Astrocyte of the spinal cord (primary cell): ENCODE measurements around the gene DLEC1.
"Not testable (repeated sequence)": the region's sequence is repeated elsewhere in the genome, so short reads cannot be mapped to it uniquely, and the experiment has no call there.

Experiments
- DNase-seq: peaks from one replicate; pipeline ENCODE4 v3.0.0; 2011; ENCODE audit warnings: low read depth, low spot score
- H3K4me3 ChIP-seq: 2 replicates; pipeline ENCODE4 v1.5.1; 2011; ENCODE audit warnings: low read depth, mild to moderate bottlenecking, low read length, moderate library complexity
- CTCF ChIP-seq: IDR thresholded peaks from 2 replicates; pipeline ENCODE4 v1.5.1; 2012; ENCODE audit warnings: low read depth, mild to moderate bottlenecking, low read length, inconsistent platforms
- in situ Hi-C: cut with HindIII; loops from 2 replicates; pipeline ENCODE4 v1.10.0; 2017; ENCODE audit warnings: low sequenced_read_pairs

DLEC1 gene

GRCh38 chr3:38031022-38031994 lies 7.7 kb upstream of the DLEC1 start:
- no peak for TF ChIP-seq CTCF
- H3K4me3 ChIP-seq = no peak overlapping the region
- in situ Hi-C loops = no loop called here
- DNase-seq = peak; percentile 22

DNA sequence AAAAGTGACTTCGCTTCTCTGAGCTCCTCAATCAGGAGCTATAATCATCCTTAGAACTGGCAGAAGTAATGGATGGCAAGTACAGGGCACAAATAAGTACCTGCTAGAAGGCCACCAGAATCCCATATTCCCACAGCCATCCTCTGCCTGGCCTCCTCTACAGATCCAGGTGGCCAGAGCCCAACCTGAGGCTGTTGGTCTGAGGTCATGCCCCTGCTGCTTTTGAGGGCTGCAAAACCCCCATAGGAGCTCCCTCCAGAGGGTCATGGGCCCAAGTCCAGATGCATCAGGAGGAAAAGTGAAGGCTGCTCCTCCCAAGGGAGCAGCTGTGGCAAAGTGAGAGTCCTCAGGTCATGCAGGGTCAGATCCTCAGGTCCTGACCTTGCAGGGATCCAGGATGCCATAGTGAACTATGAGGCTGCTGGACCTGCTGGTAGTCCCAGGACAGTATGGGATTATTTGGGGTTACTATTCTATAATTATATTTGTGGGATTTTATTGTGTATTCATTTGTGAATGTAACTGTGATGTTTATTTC lies 6.6 kb upstream of the DLEC1 start:
- H3K4me3 ChIP-seq = no peak overlapping the region
- TF ChIP-seq CTCF = no peak
- DNase-seq = no peak
- in situ Hi-C loops = no loop called here

GRCh38 chr3:38033586-38033985 lies 5.4 kb upstream of the DLEC1 start:
- DNase-seq, H3K4me3 ChIP-seq, in situ Hi-C loops: not testable (repeated sequence)

DNA sequence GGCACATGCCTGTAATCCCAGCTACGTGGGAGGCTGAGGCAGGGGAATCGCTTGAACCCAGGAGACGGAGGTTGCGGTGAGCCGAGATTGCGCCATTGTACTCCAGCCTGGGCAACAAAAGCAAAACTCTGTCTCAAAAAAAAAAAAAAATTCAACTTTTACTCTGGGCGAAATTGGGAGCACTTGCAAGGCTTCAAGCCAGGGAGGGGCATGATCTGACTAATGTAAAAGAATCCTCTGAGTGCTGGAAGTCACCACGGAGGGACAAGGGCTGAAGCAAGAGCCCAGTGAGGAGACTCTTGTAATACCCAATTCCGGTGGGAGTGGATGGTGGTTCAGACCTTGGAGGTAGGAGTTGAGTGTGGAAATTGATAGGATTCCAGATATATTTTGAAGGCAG lies 4.7 kb upstream of the DLEC1 start:
- DNase-seq, H3K4me3 ChIP-seq, in situ Hi-C loops: not testable (repeated sequence)

- in situ Hi-C loops = no loop called here
- no peak for DNase-seq
- H3K4me3 ChIP-seq = no peak overlapping the region
- TF ChIP-seq CTCF = no peak
Observed at GRCh38 chr3:38036286-38036685, 2.7 kb upstream of the DLEC1 start.

- in situ Hi-C loops = no loop called here
- TF ChIP-seq CTCF = no peak
Observed at GRCh38 chr3:38036906-38037305, 2.1 kb upstream of the DLEC1 start.

DNA sequence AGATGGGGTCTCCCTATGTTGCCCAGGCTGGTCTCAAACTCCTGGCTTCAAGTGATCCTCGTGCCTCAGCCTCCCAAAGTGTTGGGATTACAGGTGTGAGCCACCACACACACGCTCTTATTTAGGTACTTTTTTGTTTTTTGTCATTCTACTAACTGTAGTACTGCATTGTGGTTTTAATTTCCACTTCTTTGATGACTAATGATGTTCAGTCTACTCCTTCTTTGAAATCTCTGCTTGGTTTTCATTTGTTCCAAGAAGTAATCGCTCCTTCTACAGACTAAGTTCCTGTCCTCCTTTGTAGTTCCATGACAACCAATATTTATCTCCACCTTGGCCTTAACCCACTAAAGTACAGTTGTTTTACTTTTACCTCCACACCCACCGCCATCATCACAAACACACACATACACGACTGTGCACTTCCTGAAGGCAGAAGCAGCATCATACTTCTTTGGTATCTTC lies 529 bp upstream of the DLEC1 start:
- TF ChIP-seq CTCF = no peak
- no peak overlapping the region for H3K4me3 ChIP-seq
- no peak for DNase-seq
- in situ Hi-C loops = no loop called here

More at GRCh38 chr3:38036906-38037305, 2.1 kb upstream of the DLEC1 start:
- DNase-seq = no peak
- no peak overlapping the region for H3K4me3 ChIP-seq
